NCI-H510A (cell line): ENCODE measurements around the gene TRAF3.

Source experiments
- DNase-seq: peaks from one replicate; lab custom pipeline; 2025; lab: John Stamatoyannopoulos, UW

TRAF3 gene

DNA sequence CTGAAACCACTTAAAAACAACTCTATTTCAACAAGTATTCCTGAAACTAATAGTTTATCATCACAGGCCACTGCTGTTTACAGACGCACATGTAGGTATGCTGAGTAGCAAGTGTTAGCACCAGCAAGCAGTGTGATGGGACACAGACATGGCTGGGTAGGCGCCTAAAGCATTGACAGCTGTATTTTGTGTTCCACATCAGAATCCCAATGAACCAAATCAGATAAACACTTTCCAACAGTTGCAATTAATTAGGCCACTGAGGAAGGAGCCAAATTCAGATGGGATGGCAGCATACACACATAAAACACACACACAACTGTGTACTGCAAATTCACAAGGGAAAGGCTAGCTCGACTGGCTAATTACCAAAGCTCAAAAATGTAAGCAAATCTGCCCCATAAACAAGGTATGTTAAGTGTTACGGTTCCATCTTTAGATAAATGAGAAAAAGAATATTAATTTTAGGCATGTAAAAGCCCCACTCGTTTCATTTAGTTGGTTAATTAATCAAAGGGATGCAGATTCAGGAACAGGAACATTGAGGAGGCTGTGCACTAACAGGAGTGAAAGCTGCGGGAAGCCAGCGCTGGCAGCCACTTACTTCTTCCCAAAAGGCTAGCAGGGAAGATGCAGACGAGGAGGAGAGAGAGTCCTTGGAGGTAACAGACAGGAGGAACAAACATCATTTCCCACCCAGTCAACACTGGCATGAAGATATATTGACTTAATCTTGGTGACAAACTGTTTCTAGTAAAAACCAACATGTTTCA is 178.6 kb downstream of the TRAF3 start:
- no peak for DNase-seq

DNA sequence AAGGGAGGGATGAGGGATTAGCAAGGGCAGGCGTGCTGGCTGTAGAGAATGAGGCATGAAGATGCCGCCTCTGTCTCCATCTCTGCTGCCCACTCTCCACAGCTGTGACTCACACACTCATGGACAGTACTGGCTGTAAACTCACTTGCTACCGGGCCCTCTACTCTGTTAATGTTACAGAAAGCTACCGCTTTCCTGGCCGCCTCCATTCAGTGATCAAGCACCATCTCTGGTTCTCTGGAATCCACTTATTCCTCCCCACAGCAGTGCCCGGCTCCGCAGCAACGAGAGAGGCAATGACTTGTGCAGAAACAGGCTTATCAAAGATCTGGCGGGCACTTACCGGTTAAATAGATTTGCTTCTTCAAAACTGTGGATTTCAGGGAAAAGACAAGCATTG is 180.0 kb downstream of the TRAF3 start:
- DNase-seq = no peak

DNA sequence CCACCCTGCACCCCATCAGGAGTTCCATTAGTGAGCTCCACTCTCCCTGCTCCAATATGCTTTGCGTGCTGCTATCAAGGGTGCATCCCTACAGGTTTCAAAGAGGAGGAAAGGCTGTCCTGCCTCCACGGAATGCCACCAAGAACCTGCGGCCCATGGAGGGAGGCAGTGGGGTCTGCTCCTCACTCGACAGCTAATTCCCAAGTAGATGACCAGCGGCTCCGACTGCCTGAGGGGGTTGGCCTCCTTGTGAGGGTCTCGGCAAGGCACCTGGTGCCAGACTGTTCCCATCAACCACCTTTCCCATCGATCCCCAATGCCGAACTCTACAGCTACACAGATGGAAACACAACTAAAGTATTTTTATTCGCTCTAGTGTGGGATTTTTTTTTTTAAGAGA is 181.2 kb downstream of the TRAF3 start:
- no peak for DNase-seq
